Coronary artery (tissue), 2 donors: Measurements from ENCODE around the gene SFXN2.

ENCODE experiments used
- DNase-seq: peaks from one replicate; pipeline ENCODE4 v3.0.0-alpha.2; 2017; ENCODE audit warnings: low spot score
- H3K27ac ChIP-seq, 2 donors: fragments of 200-600 bp; sonication (generic); one replicate each; pipeline ENCODE4 v1.5.1; 2016 to 2019
- H3K4me3 ChIP-seq: fragments of 200-600 bp; sonication (generic); 2 replicates; pipeline ENCODE4 v1.5.1; 2016; ENCODE audit warnings: mild to moderate bottlenecking, moderate library complexity
- CTCF ChIP-seq: fragments of 200-600 bp; sonication (generic); IDR thresholded peaks from one replicate; pipeline ENCODE4 v1.5.1; 2019; ENCODE audit warnings: antibody characterized with exemption

SFXN2 gene

GRCh38 chr10:102743078-102743587 is 28.7 kb downstream of the SFXN2 start:
- DNase-seq, result no peak
- no peak for TF ChIP-seq CTCF
- Histone ChIP-seq H3K27ac (no peak overlapping the region), H3K4me3 (peak overlapping the region; percentile 99)

GRCh38 chr10:102743588-102744373 is 29.3 kb downstream of the SFXN2 start, which contains the start of gene WBP1L:
Gene WBP1L (plus strand): TSS chr10:102743948. CDS start chr10:102744054, 106 bp downstream.
- DNase-seq, result peak; percentile 99
- no peak for TF ChIP-seq CTCF

GRCh38 chr10:102744374-102745051 is 30.1 kb downstream of the SFXN2 start:
- DNase-seq, result no peak
- Histone ChIP-seq H3K4me3 (peak overlapping the region; percentile 99), H3K27ac (peak overlapping the region; percentile 97 to 100)
- no peak for TF ChIP-seq CTCF

More at GRCh38 chr10:102743588-102744373, 29.3 kb downstream of the SFXN2 start, which contains the start of gene WBP1L:
- H3K4me3 ChIP-seq, result peak within 1 kb of the TSS; percentile 99
- H3K27ac ChIP-seq, result peak within 1 kb of the TSS; percentile 97 to 100

- Histone ChIP-seq H3K4me3 (peak overlapping the region; percentile 99), H3K27ac (peak overlapping the region; percentile 97 to 100)
- DNase-seq, result no peak
- TF ChIP-seq CTCF, result no peak
Measured at GRCh38 chr10:102745157-102745556, 30.7 kb downstream of the SFXN2 start.

- Histone ChIP-seq H3K4me3 (peak overlapping the region; percentile 58), H3K27ac (peak overlapping the region; percentile 96 to 98)
- DNase-seq, result peak; percentile 87
- no peak for TF ChIP-seq CTCF
Measured at GRCh38 chr10:102752266-102752930, 38.0 kb downstream of the SFXN2 start.

- Histone ChIP-seq H3K4me3 (peak overlapping the region; percentile 58), H3K27ac (peak overlapping the region; percentile 96 to 98)
- peak; percentile 29 for TF ChIP-seq CTCF
- DNase-seq, result no peak
Measured at GRCh38 chr10:102752934-102753664, 38.7 kb downstream of the SFXN2 start.
